HG03103 (cell line): ENCODE measurements around the gene FRMPD1.

Source experiments
- ATAC-seq: cut with Tn5 transposase; IDR thresholded peaks from one replicate; pipeline ENCODE4 v1.9.1; 2021; ENCODE audit warnings: low read depth; ENCODE audit not compliant: unreplicated experiment

The FRMPD1 gene

DNA sequence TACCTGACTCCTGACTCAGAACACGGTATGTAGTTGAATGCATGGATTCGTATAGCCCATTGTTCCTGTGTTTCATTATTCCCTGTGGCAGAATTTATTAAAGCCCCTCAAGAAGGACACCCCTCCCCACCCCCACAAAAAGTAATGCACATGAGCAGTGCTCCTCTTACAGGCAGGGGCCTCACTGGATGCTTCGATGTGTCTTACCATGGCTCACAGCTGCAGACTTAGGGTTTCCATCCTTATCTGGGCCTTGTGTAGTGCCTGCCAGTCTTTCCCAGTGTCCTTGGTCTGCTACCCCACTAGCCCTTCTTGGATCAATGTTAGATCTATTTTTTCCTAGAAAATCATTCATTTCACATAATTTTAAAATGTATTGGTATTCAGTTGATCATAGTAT is 119.2 kb downstream of the FRMPD1 start:
- ATAC-seq = no peak

DNA sequence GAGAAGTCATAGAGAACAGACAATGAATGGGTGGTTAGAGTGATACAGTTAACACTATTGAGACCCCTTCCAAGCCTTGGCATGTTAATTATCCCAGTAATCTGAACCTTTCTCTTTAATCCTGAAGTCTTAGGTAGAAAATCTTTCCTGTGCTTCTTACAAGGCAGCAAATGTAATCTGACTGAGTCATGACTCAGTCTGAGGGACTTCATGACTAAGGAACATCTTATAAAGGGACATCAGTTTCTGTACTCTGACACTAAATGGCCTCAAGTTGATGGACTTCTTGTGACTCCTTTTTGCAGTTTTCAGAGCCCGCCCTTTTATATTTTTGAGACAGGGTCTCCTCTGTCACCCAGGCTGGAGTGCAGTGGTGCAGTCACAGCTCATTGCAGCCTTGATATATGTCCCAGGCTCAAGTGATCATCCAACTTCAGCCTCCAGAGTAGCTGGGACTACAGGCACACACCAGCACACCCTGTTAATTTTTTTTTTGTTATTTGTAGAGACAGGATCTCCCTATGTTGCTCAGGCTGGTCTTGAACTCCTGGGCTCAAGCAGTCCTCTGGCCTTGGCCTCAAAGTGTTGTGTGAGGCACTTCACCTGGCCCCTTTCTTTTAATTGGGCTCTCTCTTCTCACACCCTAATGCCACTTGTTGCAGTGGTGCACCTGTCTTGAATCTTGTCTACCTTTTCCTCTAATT is 124.6 kb downstream of the FRMPD1 start:
- no peak for ATAC-seq

DNA sequence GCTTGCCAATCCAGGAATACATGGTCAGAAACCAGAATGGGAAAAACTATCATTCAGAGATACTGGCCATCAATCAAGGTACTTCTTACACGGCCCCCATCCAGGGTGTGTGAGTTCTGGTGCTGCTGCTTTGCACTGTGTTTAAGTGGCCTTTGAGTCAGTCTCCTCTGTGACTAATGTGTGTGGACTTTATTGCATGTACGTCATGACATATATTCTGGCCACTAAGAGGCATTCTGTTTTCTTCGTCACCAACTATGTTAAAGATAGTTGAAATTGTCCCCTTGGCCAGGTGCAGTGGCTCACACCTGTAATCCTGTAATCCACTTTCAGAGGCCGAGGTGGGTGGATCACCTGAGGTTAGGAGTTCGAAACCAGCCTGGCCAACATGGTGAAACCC is 125.6 kb downstream of the FRMPD1 start:
- ATAC-seq = no peak

DNA sequence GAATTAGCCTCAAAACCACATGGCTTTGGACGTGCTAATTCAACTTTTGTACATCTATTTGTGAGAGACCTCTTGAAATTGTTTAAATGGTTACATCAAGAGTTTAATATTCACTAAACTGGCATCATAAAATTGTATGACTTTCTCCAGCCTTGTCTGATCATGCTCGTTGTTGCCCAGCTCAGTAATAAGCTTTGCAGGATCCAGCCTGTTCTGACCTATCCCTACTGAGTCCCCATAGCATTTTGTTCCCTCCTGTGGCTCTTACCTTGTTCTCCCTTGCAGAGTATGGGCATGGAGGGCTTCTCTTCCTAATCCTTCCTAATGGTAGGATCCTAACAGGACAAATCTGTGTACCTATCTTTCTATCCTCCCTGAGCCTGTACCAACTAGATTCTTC is 127.8 kb downstream of the FRMPD1 start:
- ATAC-seq = no peak

DNA sequence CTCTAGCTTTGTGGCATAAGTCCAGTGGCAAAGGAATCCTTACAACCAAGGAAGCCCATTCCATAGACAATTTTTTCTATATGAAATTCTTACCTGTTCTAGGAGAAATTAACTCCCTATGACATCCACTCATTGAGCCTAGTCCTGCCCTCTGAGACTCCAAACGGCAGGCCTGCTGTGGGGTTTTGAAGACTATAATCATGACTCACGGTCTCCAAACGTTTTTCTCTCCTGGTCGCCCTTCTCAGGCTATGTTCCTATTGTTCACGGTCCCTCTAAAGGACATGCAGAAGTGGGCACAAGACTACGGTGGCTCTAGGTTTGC is 133.5 kb downstream of the FRMPD1 start:
- ATAC-seq = no peak

DNA sequence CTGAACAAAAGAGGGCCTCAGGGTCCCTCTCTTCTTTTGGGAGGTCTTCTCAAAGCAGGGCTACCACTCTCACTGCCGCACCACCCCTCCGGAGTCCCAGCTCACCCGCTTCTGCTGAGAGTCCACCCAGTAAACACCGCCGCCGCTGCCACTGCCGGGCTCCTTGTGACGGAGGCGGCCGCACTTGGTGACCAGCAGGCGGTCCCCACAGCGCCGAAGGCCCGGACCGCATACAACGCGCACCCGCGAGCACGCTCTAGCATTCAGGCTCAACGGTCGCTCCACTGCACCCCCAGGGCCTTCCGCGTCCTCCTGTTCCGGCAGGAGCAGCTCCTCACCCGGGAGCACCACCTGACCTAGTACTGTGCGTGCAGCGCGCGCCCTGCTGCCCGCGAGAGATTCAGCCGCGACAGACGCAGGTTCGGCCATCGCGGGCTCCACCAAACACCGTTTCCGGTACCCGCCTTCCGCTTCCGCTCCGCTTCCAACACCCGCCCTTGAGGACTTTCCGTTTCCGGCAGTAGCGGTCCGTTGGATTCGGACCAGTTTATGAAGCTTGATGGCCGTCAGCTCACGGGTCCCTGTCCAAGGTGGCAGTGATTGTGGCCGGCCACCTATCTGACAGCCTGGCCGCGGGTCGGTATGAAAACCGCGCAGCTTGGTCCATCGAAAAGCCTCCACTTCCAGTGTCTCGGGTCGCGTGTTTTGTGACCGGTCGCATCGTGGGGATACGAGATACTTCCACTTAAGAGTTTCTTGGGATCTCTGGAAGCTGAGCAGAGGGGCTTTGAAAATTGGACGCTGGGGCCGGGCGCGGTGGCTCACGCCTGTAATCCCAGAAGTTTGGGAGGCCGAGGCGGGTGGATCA is 134.1 kb downstream of the FRMPD1 start, which contains the start of gene EXOSC3:
Gene EXOSC3, minus strand, starts transcription at position 449 of the 868 bp plus-strand sequence. Its CDS starts 20 bp downstream, at position 429.
- ATAC-seq = peak; percentile 90

DNA sequence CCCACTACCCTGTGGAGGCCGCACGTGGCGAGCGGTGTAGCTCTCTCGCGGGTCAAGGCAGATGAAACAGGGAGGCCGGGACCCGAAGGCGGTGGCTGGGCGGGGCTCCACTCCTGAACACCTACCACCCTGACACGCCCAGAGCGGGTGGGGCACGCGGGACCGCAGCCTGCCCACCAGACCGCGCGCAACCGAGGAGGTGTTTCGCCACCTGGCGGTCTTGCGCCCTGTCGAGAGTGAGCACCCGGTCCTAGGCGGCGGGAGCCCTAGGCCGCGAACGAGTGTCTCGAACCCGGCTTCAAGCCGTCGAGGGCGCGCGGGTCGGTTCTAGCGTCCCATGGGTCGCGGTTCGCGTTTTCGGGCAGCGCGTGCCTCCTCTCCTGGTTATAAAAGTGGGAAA is 136.3 kb downstream of the FRMPD1 start:
- ATAC-seq = no peak

DNA sequence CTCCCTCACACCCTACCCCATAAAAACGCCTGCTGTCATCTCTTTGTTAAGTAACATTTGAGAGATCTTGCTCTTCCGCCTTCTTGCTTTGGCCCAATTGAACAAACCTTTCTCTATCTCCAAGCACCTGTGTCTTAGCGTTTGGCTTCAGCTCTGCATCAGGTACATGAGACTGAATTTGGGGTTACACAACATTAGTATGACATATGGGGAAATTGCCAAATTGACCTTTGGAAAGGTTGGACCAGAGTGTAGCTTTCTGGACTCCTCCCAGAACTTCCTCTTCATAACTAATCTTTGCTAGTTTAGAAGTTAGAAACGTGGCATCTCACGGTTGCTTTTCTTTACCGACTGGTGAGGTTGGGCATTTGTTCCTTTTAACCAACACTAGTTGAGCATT is 137.6 kb downstream of the FRMPD1 start:
- no peak for ATAC-seq

DNA sequence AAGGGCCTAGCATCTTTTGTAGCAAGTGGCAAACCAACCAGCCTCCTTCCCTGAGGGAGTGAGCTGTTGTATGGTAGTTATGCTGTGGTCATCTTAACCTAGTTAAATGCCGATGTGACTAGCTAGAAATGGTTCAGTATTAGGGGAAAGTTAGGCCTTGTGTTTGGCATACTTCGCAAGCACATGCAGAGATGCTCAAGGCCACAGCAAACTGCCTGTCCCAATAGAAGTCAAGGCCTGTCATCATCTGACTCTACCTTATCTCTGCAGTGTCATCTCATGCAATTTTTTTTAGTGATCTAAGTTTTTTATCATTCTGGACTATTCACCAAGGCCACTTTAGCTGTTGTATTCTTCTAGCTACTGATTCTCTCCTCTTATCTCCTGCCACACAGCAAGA is 139.3 kb downstream of the FRMPD1 start:
- no peak for ATAC-seq

DNA sequence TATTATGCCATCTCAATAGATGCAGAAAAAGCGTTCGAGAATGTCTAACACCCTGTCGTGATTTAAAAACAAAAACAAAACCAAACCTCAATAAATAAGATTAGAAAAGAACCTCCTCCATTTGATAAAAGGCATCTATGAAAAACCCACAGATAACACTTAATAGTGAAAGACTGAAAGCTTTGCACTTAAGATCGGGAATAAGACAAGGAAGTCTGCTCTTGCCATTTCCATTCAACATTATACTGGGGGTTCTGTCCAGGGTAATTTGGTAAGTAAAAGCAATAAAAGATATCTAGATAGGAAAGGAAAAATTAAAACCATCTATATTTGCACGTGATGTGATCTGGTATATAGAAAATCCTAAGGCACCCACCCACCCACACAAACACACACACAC is 141.4 kb downstream of the FRMPD1 start:
- no peak for ATAC-seq

DNA sequence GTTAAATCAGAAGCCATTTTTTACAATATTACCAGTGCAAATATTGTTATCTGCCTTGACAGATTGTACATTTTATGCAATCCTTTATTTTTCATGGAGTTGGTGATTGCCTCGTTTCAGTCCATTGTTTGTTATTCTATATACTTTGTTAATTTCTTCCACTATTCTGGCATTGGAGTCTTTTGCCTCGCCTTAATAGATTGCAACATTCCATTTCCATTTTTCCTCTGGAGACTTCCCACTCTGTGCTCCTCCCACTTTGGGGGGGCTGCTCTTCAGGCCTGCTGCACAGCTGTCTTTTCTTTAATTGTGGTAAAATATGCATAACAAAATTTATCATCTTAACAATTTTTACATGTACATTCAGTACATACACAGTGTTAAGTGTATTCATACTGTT is 145.5 kb downstream of the FRMPD1 start:
- no peak for ATAC-seq
